Suprapubic skin (tissue), 4 donors: ENCODE data around the gene GCC2. TPM values are rescaled to one million over a fixed set of nuclear protein-coding genes. Genes with fewer than 3 reads are reported as not detected.
A peak's percentile ranks its signal among the peaks of the same experiment; 100 is the strongest.

Source experiments
- DNase-seq, 2 donors: peaks; one replicate each; pipeline ENCODE4 v3.0.0-alpha.2; 2019; ENCODE audit warnings: low spot score in 2 of 2
- H3K27ac ChIP-seq: fragments of 200-600 bp; sonication (generic); one replicate; pipeline ENCODE4 v1.5.1; 2019
- H3K27me3 ChIP-seq: fragments of 200-600 bp; sonication (generic); one replicate; pipeline ENCODE4 v1.5.1; 2019
- H3K36me3 ChIP-seq: fragments of 200-600 bp; sonication (generic); one replicate; pipeline ENCODE4 v1.5.1; 2019
- H3K4me1 ChIP-seq: fragments of 200-600 bp; sonication (generic); one replicate; pipeline ENCODE4 v1.5.1; 2019
- H3K4me3 ChIP-seq: fragments of 200-600 bp; sonication (generic); one replicate; pipeline ENCODE4 v1.5.1; 2019; ENCODE audit warnings: mild to moderate bottlenecking
- H3K9me3 ChIP-seq: fragments of 200-600 bp; sonication (generic); one replicate; pipeline ENCODE4 v1.5.1; 2019
- EP300 ChIP-seq: sonication (generic); formaldehyde crosslinking; IDR thresholded peaks from one replicate; pipeline ENCODE4 v1.6.1; 2017; ENCODE audit warnings: antibody characterized with exemption
- POLR2A ChIP-seq, 2 donors: fragments of 450-650 bp; IDR thresholded peaks; one replicate each; pipeline ENCODE4 v1.6.1; 2017; ENCODE audit warnings: antibody characterized with exemption in 2 of 2, mild to moderate bottlenecking in 2 of 2, moderate library complexity in 2 of 2
- POLR2AphosphoS5 ChIP-seq, 3 donors: sonication (generic); formaldehyde crosslinking; IDR thresholded peaks; one replicate each; pipeline ENCODE4 v1.6.1; 2017; ENCODE audit warnings: antibody characterized with exemption in 3 of 3
- WGBS: methylation state at CpG from one replicate; pipeline ENCODE4 v1.1.5; 2018; 5-methylcytosine and 5-hydroxymethylcytosine counted together
- total RNA-seq, 4 donors: library from RNA; depleted of rRNA; stranded (reverse); fragments of >200 nt; gene quantifications; one replicate each; pipeline ENCODE4 v1.1.0, GENCODE V29; 2016
- TF ChIP-seq, protein P1 (sequence below), 2 donors: fragments of 200-600 bp in 1 of 2; fragments of 450-650 bp in 1 of 2; sonication (generic) in 1 of 2; IDR thresholded peaks; one replicate each; pipeline ENCODE4 v1.5.1; 2016 to 2019; ENCODE audit warnings: antibody characterized with exemption in 2 of 2, mild to moderate bottlenecking in 1 of 2, moderate library complexity in 1 of 2

GCC2 gene, protein sequence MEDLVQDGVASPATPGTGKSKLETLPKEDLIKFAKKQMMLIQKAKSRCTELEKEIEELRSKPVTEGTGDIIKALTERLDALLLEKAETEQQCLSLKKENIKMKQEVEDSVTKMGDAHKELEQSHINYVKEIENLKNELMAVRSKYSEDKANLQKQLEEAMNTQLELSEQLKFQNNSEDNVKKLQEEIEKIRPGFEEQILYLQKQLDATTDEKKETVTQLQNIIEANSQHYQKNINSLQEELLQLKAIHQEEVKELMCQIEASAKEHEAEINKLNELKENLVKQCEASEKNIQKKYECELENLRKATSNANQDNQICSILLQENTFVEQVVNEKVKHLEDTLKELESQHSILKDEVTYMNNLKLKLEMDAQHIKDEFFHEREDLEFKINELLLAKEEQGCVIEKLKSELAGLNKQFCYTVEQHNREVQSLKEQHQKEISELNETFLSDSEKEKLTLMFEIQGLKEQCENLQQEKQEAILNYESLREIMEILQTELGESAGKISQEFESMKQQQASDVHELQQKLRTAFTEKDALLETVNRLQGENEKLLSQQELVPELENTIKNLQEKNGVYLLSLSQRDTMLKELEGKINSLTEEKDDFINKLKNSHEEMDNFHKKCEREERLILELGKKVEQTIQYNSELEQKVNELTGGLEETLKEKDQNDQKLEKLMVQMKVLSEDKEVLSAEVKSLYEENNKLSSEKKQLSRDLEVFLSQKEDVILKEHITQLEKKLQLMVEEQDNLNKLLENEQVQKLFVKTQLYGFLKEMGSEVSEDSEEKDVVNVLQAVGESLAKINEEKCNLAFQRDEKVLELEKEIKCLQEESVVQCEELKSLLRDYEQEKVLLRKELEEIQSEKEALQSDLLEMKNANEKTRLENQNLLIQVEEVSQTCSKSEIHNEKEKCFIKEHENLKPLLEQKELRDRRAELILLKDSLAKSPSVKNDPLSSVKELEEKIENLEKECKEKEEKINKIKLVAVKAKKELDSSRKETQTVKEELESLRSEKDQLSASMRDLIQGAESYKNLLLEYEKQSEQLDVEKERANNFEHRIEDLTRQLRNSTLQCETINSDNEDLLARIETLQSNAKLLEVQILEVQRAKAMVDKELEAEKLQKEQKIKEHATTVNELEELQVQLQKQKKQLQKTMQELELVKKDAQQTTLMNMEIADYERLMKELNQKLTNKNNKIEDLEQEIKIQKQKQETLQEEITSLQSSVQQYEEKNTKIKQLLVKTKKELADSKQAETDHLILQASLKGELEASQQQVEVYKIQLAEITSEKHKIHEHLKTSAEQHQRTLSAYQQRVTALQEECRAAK (N-terminal part only)
- total RNA-seq = 10 to 100 TPM; 11.0 to 46.7 (median 16.5) TPM

DNA sequence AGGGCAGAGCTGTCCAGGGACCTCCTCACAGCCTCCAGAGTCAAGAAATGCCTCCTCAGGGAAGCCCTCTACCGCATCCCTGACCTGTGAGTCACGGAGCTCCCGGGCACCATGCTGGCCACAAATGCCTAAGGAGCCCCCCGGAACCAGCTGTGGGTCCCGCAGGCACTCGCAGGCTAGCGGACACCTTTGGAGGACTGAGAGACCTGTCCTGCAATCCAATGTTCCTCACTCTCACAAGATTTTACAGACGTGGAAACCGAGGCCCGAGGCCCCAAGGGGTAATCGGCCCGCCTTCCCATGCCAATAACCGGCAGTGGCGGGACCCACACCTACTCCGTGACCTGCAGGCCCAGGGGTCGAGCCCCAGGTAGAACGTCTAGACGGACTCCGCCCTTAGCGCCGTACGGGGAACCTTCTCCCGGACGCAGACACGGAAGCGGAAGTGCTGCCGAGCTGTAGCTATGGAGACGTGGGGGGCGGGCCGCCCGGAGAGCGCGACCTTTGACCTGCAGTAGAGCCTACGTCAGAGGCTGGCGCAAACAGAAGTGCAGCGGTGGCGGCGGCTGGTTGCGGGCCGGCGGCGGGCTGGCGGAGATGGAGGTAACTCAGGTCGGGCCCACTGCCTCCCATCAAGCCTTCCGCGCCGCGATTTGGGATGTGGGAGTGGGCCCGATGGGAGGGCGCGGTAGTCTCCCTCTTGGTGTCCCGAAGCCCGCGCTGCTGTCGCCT, at the start of gene GCC2:
TSS of gene GCC2 (plus strand) at position 529 of the 732 bp plus-strand sequence. CDS start at position 598, 69 bp downstream.
- H3K36me3 ChIP-seq = peaks cover 11% of the 10 kb centered on the region
- peak within 1 kb of the TSS; percentile 76 for H3K4me3 ChIP-seq
- peaks cover 17% of the 10 kb centered on the region for H3K4me1 ChIP-seq
- H3K27me3 ChIP-seq = no peaks in the 10 kb centered on the region
- WGBS = 0% methylated on average over 8 of the region's 55 CpGs
- TF ChIP-seq POLR2AphosphoS5 (IDR thresholded peaks at IDR 0.05) = peak; percentile 60 to 91 (median 61)
- TF ChIP-seq EP300 = no peak
- TF ChIP-seq, protein P1, sequence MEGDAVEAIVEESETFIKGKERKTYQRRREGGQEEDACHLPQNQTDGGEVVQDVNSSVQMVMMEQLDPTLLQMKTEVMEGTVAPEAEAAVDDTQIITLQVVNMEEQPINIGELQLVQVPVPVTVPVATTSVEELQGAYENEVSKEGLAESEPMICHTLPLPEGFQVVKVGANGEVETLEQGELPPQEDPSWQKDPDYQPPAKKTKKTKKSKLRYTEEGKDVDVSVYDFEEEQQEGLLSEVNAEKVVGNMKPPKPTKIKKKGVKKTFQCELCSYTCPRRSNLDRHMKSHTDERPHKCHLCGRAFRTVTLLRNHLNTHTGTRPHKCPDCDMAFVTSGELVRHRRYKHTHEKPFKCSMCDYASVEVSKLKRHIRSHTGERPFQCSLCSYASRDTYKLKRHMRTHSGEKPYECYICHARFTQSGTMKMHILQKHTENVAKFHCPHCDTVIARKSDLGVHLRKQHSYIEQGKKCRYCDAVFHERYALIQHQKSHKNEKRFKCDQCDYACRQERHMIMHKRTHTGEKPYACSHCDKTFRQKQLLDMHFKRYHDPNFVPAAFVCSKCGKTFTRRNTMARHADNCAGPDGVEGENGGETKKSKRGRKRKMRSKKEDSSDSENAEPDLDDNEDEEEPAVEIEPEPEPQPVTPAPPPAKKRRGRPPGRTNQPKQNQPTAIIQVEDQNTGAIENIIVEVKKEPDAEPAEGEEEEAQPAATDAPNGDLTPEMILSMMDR (IDR thresholded peaks at IDR 0.05) = no peak
- TF ChIP-seq POLR2A (IDR thresholded peaks at IDR 0.05) = peak in 1 of 2 donors; percentile 89
- no peaks in the 10 kb centered on the region for H3K9me3 ChIP-seq
- H3K27ac ChIP-seq = peak within 1 kb of the TSS; percentile 86
- peak; percentile 97 to 98 for DNase-seq

DNA sequence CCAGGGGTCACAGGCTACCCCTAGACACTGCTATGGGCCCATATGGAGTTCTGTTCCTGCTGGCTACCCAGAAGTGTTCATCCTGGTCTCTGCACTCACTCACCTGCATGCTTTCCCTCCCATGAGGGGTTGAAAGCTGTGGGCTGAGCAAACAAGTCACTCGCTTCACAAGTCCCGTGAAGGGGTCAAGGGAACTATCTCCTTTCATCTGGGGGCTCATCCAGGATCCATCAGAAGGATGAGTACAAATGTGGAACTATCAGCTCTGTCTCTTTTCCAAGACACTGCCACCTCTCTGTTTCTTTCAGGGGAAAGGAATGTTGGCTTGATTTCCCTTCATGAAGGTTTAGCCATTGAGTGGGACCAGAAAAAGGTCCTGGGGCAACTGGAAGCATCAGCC, 49.5 kb upstream of the GCC2 start:
- H3K4me3 ChIP-seq = no peak overlapping the region
- no peaks in the 10 kb centered on the region for H3K36me3 ChIP-seq
- peaks cover 19% of the 10 kb centered on the region for H3K9me3 ChIP-seq
- TF ChIP-seq, protein P1 (IDR thresholded peaks at IDR 0.05) = no peak
- TF ChIP-seq POLR2AphosphoS5 (IDR thresholded peaks at IDR 0.05) = no peak
- TF ChIP-seq POLR2A (IDR thresholded peaks at IDR 0.05) = no peak
- TF ChIP-seq EP300 = no peak
- H3K27ac ChIP-seq = no peak overlapping the region
- 92% methylated on average over 2 of the region's 2 CpGs for WGBS
- DNase-seq = no peak
- H3K27me3 ChIP-seq = no peaks in the 10 kb centered on the region
- no peaks in the 10 kb centered on the region for H3K4me1 ChIP-seq

DNA sequence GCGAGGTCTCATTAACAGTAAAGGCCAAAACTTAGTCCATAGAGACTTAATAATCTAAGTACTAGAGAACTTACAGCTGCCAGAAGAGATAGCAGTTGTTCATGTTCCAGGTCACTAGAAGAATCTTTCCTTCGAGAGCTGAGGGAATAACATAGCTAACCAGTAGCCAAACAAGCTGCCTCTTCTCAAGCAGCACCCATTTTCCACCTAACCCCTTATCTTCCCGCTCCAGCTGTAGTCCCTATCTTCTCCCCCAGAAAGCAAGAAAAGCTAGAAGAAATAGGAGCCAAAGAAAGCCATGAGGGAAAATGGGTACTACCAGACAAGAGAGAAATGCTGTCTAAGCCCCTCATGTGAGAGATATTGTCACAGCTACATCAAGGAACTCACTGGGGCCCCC, 47.2 kb upstream of the GCC2 start:
- H3K4me1 ChIP-seq = no peaks in the 10 kb centered on the region
- no peak overlapping the region for H3K27ac ChIP-seq
- TF ChIP-seq EP300 (no peak), POLR2AphosphoS5 (IDR thresholded peaks at IDR 0.05) (no peak), POLR2A (IDR thresholded peaks at IDR 0.05) (no peak)
- TF ChIP-seq, protein P1 (IDR thresholded peaks at IDR 0.05) = no peak
- WGBS = 96% methylated on average over 3 of the region's 3 CpGs
- no peak for DNase-seq
- no peaks in the 10 kb centered on the region for H3K27me3 ChIP-seq
- no peaks in the 10 kb centered on the region for H3K36me3 ChIP-seq
- H3K9me3 ChIP-seq = peaks cover 18% of the 10 kb centered on the region
- no peak overlapping the region for H3K4me3 ChIP-seq

DNA sequence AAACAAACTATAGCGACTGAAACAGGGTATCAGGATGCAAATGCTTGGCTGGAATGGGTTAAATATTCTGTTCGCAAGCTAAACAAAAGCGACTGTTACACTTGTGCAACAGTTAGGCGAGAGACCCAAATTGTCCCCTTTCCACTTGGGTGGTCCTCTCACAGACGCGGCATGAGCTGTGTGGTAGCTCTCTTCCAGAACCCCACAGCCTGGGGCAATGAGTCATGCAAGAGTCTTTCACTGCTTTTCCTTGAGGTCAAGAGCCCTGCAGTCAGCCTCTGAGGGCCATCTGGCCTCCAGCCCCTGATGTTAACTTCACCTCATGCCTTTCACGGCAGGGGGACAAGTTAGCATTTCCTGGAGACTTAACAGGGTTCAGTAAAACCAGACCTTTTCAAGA, 45.5 kb upstream of the GCC2 start:
- TF ChIP-seq, protein P1 (IDR thresholded peaks at IDR 0.05) = no peak
- TF ChIP-seq POLR2AphosphoS5 (IDR thresholded peaks at IDR 0.05) = no peak
- no peak for TF ChIP-seq EP300
- no peak for TF ChIP-seq POLR2A (IDR thresholded peaks at IDR 0.05)
- peaks cover 18% of the 10 kb centered on the region for H3K9me3 ChIP-seq
- H3K36me3 ChIP-seq = no peaks in the 10 kb centered on the region
- DNase-seq = no peak
- no peak overlapping the region for H3K27ac ChIP-seq
- no peaks in the 10 kb centered on the region for H3K4me1 ChIP-seq
- H3K4me3 ChIP-seq = no peak overlapping the region
- no peaks in the 10 kb centered on the region for H3K27me3 ChIP-seq
- 41% methylated on average over 7 of the region's 7 CpGs for WGBS
